CD14-positive monocyte (primary cell): ENCODE data around the gene JSRP1. TPM values are rescaled to one million over a fixed set of nuclear protein-coding genes. Genes with fewer than 3 reads are reported as not detected.

ENCODE experiments used
- DNase-seq, 3 donors: peaks; one replicate each; pipeline ENCODE4 v3.0.0-alpha.2; 2011 to 2022
- H2AFZ ChIP-seq: 2 replicates; pipeline ENCODE4 v1.6.0; 2012; ENCODE audit warnings: mild to moderate bottlenecking, low read depth, low read length, inconsistent platforms; ENCODE audit not compliant: insufficient read depth, poor library complexity, severe bottlenecking
- H3K27ac ChIP-seq, 2 donors: 1 replicate in 1 of 2; 2 replicates in 1 of 2; pipeline ENCODE4 v1.5.1; 2012 to 2013; ENCODE audit warnings: low read length in 2 of 2, control low read depth in 1 of 2, inconsistent platforms in 1 of 2, low read depth in 1 of 2, mild to moderate bottlenecking in 1 of 2
- H3K27me3 ChIP-seq, 2 donors: one replicate each; pipeline versions ENCODE4 v1.6.0 to v1.6.1; 2011 to 2013; ENCODE audit warnings: low read length in 2 of 2; ENCODE audit not compliant: control insufficient read depth in 2 of 2, insufficient read depth in 2 of 2
- H3K36me3 ChIP-seq, 2 donors: replicated peaks in 1 of 2; 1 replicate in 1 of 2; 2 replicates in 1 of 2; pipeline versions ENCODE4 v1.5.1 to v1.6.1; 2012 to 2013; ENCODE audit warnings: low read length in 2 of 2, control low read depth in 1 of 2, inconsistent platforms in 1 of 2, mild to moderate bottlenecking in 1 of 2; ENCODE audit not compliant: insufficient read depth in 2 of 2, control insufficient read depth in 1 of 2
- H3K4me1 ChIP-seq, 2 donors: 1 replicate in 1 of 2; 2 replicates in 1 of 2; pipeline versions ENCODE4 v1.5.1 to v1.6.1; 2012 to 2013; ENCODE audit warnings: low read length in 2 of 2, control low read depth in 1 of 2, inconsistent platforms in 1 of 2, mild to moderate bottlenecking in 1 of 2, moderate library complexity in 1 of 2; ENCODE audit not compliant: insufficient read depth in 2 of 2, control insufficient read depth in 1 of 2
- H3K4me2 ChIP-seq: replicated peaks from 2 replicates; pipeline ENCODE3; 2012; ENCODE audit warnings: low read length, moderate library complexity, mild to moderate bottlenecking; ENCODE audit not compliant: poor library complexity, severe bottlenecking; ENCODE audit errors: extremely low read depth
- H3K4me3 ChIP-seq, 3 experiments: fragments of 200-600 bp in 1 of 3; sonication (generic) in 1 of 3; replicated peaks in 1 of 3; 1 replicate in 2 of 3; 2 replicates in 1 of 3; pipeline ENCODE4 v1.5.1; 2011 to 2013; ENCODE audit warnings: low read length in 3 of 3, mild to moderate bottlenecking in 3 of 3, control low read depth in 2 of 3, low read depth in 2 of 3, inconsistent platforms in 1 of 3, moderate library complexity in 1 of 3
- H3K79me2 ChIP-seq: 2 replicates; pipeline ENCODE4 v1.6.0; 2012; ENCODE audit warnings: mild to moderate bottlenecking, control low read depth, inconsistent platforms, low read length, moderate library complexity; ENCODE audit not compliant: insufficient read depth
- H3K9ac ChIP-seq: 2 replicates; pipeline ENCODE4 v1.6.0; 2017; ENCODE audit warnings: low read length, mild to moderate bottlenecking; ENCODE audit not compliant: insufficient read depth, poor library complexity, severe bottlenecking
- H3K9me3 ChIP-seq, 2 donors: replicated peaks in 1 of 2; 1 replicate in 1 of 2; 2 replicates in 1 of 2; pipeline versions ENCODE4 v1.5.1 to v1.6.1; 2012 to 2013; ENCODE audit warnings: low read length in 2 of 2, control low read depth in 1 of 2; ENCODE audit not compliant: control insufficient read depth in 1 of 2, insufficient read depth in 1 of 2
- H4K20me1 ChIP-seq: 2 replicates; pipeline ENCODE4 v1.6.0; 2012; ENCODE audit warnings: mild to moderate bottlenecking, low read length, control low read depth, moderate library complexity; ENCODE audit not compliant: insufficient read depth
- H3K27ac Mint-ChIP-seq, 7 donors: one replicate each; pipeline ENCODE4 v1.8.0; 2020; ENCODE audit warnings: mild to moderate bottlenecking in 7 of 7, mixed read lengths in 7 of 7, moderate library complexity in 6 of 7, inconsistent platforms in 2 of 7
- H3K27me3 Mint-ChIP-seq, 3 donors: one replicate each; pipeline ENCODE4 v1.8.0; 2021 to 2022; ENCODE audit warnings: low read depth in 3 of 3, mild to moderate bottlenecking in 3 of 3, mixed read lengths in 3 of 3, moderate library complexity in 3 of 3, inconsistent platforms in 1 of 3
- H3K36me3 Mint-ChIP-seq, 2 donors: one replicate each; pipeline ENCODE4 v1.8.0; 2020; ENCODE audit warnings: mixed read lengths in 2 of 2, inconsistent platforms in 1 of 2, mild to moderate bottlenecking in 1 of 2
- H3K4me1 Mint-ChIP-seq: one replicate; pipeline ENCODE4 v1.8.0; 2020; ENCODE audit warnings: mild to moderate bottlenecking, mixed read lengths
- H3K4me3 Mint-ChIP-seq, 2 donors: one replicate each; pipeline ENCODE4 v1.8.0; 2020; ENCODE audit warnings: mild to moderate bottlenecking in 2 of 2, mixed read lengths in 2 of 2, moderate library complexity in 1 of 2
- H3K9me3 Mint-ChIP-seq, 7 donors: one replicate each; pipeline ENCODE4 v1.8.0; 2020 to 2022; ENCODE audit warnings: mixed read lengths in 7 of 7, mild to moderate bottlenecking in 6 of 7, moderate library complexity in 6 of 7, inconsistent platforms in 2 of 7
- WGBS: methylation state at CpG from one replicate; pipeline ENCODE4 v1.1.5; 2013; ENCODE audit warnings: missing lambda C conversion rate; ENCODE audit not compliant: insufficient coverage; 5-methylcytosine and 5-hydroxymethylcytosine counted together
- intact Hi-C, 2 donors: fragments of 100-400 bp; cut with micrococcal nuclease; formaldehyde crosslinking; loops; one replicate each; pipeline versions ENCODE4 v1.15.0 to v1.15.1; 2023
- polyA plus RNA-seq, 3 donors: library from polyadenylated mRNA; depleted of rRNA in 1 of 3; unstranded in 2 of 3; stranded (reverse) in 1 of 3; fragments of 300-500 nt in 2 of 3; fragments of >200 nt in 1 of 3; fragmentation: Illumina TruSeq in 2 of 3; gene quantifications; 1 replicate in 2 of 3; 2 replicates in 1 of 3; pipeline ENCODE4 v1.2.3, GENCODE V29; 2012 to 2021
- TF ChIP-seq, protein P1 (sequence below): fragments of 200-600 bp; IDR thresholded peaks from one replicate; pipeline ENCODE4 v1.8.0; 2022; ENCODE audit warnings: antibody characterized with exemption, mild to moderate bottlenecking

JSRP1 gene
- polyA plus RNA-seq, 3 donors, result 0.38 to 0.50 TPM; not detected in 1

DNA sequence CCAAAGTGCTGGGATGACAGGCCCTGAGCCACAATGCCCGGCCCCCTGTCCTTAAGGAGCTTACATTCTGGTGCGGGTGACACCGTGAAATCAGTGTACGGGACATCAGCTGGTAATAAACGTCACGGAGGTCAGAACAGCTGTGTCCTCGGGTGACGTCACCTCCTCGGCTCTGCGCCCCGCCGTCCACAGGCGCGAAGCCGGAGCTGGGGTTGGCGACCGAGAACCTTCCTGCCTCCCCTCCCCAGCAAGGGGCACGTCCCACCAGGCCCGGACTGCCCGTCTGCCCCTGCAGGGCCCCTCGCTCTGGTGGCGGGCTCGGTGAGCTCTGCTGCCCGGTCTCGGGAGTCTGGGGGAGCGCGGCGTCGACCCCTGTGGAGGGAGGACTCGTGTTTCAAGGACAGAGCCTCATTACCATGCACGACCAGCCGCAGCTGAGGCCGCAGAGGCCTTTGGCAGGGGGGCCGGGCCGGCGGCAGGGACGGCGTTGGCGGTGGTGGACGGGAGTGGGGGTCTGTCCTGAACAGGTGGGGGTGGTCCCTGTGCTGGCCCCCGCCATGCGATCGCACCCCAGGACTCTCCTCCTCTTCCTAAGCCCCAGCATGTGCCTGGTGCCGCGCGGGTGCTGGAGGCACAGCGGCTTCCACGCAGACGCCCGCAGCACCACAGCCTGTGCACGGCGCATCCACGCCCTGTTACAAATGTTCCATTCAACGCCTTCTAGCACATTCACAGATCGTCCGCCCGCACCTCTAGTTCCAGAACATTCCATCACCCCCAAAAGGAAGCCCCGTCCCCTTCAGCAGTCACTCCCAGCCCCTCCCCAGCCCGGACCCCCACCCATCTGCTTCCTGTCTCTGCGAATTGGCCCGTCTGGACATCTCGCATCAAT is 46.3 kb upstream of the JSRP1 start:
- H3K4me3 Mint-ChIP-seq, result peak overlapping the region; percentile 37 to 84
- peaks cover 9 to 20% of the 10 kb centered on the region in 2 donors for H3K36me3 Mint-ChIP-seq
- DNase-seq, result peak; percentile 71 to 83 (median 80)
- 3% methylated on average over 51 of the region's 62 CpGs for WGBS
- H3K9me3 Mint-ChIP-seq, result peaks cover 0 to 36% (median 14%) of the 10 kb centered on the region in 7 donors
- intact Hi-C loops, result no loop called here
- H2AFZ ChIP-seq, result no peak overlapping the region
- H3K27ac Mint-ChIP-seq, result peak overlapping the region in 5 of 7 donors; percentile 12 to 75 (median 42)
- H3K27me3 ChIP-seq, result peaks cover 37 to 72% of the 10 kb centered on the region in 2 donors
- H4K20me1 ChIP-seq, result peaks cover 26% of the 10 kb centered on the region
- peaks cover 40% of the 10 kb centered on the region for H3K4me1 Mint-ChIP-seq
- H3K4me1 ChIP-seq, result peaks cover 22 to 42% of the 10 kb centered on the region in 2 donors
- no peak overlapping the region for H3K9ac ChIP-seq
- TF ChIP-seq, protein P1, sequence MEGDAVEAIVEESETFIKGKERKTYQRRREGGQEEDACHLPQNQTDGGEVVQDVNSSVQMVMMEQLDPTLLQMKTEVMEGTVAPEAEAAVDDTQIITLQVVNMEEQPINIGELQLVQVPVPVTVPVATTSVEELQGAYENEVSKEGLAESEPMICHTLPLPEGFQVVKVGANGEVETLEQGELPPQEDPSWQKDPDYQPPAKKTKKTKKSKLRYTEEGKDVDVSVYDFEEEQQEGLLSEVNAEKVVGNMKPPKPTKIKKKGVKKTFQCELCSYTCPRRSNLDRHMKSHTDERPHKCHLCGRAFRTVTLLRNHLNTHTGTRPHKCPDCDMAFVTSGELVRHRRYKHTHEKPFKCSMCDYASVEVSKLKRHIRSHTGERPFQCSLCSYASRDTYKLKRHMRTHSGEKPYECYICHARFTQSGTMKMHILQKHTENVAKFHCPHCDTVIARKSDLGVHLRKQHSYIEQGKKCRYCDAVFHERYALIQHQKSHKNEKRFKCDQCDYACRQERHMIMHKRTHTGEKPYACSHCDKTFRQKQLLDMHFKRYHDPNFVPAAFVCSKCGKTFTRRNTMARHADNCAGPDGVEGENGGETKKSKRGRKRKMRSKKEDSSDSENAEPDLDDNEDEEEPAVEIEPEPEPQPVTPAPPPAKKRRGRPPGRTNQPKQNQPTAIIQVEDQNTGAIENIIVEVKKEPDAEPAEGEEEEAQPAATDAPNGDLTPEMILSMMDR, result no peak
- no peaks in the 10 kb centered on the region for H3K36me3 ChIP-seq
- H3K27me3 Mint-ChIP-seq, result peaks cover 64 to 80% (median 76%) of the 10 kb centered on the region in 3 donors
- peaks cover 0 to 7% of the 10 kb centered on the region in 2 donors for H3K9me3 ChIP-seq
- no peak overlapping the region for H3K27ac ChIP-seq
- no peaks in the 10 kb centered on the region for H3K79me2 ChIP-seq
- peak overlapping the region; percentile 30 for H3K4me2 ChIP-seq
- H3K4me3 ChIP-seq, result peak overlapping the region in 1 of 3 experiments; percentile 4

DNA sequence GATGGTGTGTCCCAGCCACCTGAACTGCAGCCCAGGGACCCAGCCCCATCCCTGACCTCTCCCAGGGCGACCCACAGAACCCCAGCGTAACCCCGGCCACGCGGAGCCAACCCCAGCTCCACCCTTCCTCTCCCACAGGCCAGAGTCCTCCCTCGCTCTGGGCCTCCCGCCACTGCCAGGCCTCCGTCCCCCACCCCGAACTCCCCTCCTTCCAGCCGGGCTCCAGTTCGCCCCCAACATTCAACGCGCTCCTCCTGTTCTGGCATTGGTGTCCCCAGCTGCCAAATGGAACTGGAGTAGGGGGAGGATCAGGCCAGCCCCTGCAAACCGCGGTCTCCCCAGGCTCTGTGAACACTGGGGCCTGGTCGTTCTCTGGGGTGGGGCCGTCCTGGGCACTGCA is 44.3 kb upstream of the JSRP1 start:
- Histone ChIP-seq H4K20me1 (peaks cover 41% of the 10 kb centered on the region), H3K4me3 (no peak overlapping the region), H3K36me3 (peaks cover 6 to 7% of the 10 kb centered on the region in 2 donors), H3K79me2 (no peaks in the 10 kb centered on the region), H2AFZ (no peak overlapping the region), H3K9ac (peak overlapping the region; percentile 21), H3K27me3 (peaks cover 19 to 52% of the 10 kb centered on the region in 2 donors), H3K4me2 (no peak overlapping the region), H3K4me1 (peaks cover 22 to 41% of the 10 kb centered on the region in 2 donors), H3K9me3 (no peaks in the 10 kb centered on the region), H3K27ac (no peak overlapping the region)
- TF ChIP-seq, protein P1, result no peak
- peak overlapping the region; percentile 20 to 79 for H3K4me3 Mint-ChIP-seq
- H3K27me3 Mint-ChIP-seq, result peaks cover 44 to 60% (median 55%) of the 10 kb centered on the region in 3 donors
- H3K36me3 Mint-ChIP-seq, result peaks cover 17 to 22% of the 10 kb centered on the region in 2 donors
- peak overlapping the region in 1 of 7 donors; percentile 21 for H3K27ac Mint-ChIP-seq
- peaks cover 0 to 25% (median 8%) of the 10 kb centered on the region in 7 donors for H3K9me3 Mint-ChIP-seq
- 37% methylated on average over 11 of the region's 17 CpGs for WGBS
- DNase-seq, result no peak
- H3K4me1 Mint-ChIP-seq, result peaks cover 40% of the 10 kb centered on the region
- intact Hi-C loops, result no loop called here
